Prostate gland (tissue), 2 donors: ENCODE data around the gene AURKA.

Experiments
- CTCF ChIP-seq, 4 experiments: fragments of 200-600 bp in 2 of 4; fragments of 450-650 bp in 2 of 4; sonication (generic) in 2 of 4; IDR thresholded peaks; 1 replicate in 3 of 4; 2 replicates in 1 of 4; pipeline ENCODE4 v1.5.1; 2016 to 2019; ENCODE audit warnings: antibody characterized with exemption in 4 of 4, mild to moderate bottlenecking in 2 of 4, moderate library complexity in 2 of 4
- POLR2A ChIP-seq: fragments of 450-650 bp; IDR thresholded peaks from one replicate; pipeline ENCODE4 v1.6.1; 2016; ENCODE audit warnings: antibody characterized with exemption, mild to moderate bottlenecking
- POLR2AphosphoS5 ChIP-seq: sonication (generic); formaldehyde crosslinking; IDR thresholded peaks from one replicate; pipeline ENCODE4 v1.6.1; 2017; ENCODE audit warnings: antibody characterized with exemption

DNA sequence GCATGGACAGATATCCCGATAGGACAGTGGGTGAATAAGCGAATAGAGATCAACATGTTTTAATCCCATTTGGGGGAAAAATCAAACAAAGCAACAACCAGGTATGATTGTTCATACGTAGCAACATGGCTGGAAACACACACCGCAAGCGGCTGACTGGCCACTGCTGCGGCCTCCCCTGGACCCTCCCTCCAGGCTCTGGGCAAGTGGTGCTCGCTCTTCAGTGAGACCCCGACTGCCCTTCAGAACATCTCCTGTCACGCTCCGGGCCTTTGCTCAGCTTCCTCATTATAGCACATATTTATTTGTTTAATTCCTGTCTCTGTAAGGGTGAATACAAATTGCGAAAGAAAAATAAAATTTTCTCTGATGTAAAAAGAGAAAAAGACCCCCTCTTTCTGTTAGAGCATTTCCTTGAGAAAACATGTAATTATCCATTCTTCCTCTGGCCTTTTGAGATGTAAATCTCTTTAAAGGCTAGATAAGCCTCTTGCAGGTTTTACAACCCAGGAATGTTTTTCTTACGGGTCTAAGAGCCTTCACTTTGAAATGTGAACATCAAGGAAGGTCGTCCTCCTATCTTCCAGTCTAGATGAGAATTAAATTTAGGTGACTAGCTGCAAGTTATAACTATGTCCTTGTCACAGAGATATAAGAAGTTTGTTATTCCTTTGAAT lies 44.2 kb downstream of the AURKA start:
- TF ChIP-seq CTCF (IDR thresholded peaks at IDR 0.05) (no peak), POLR2A (no peak), POLR2AphosphoS5 (no peak)
